ENCODE data around the gene CUX1. TPM values are rescaled to one million over a fixed set of nuclear protein-coding genes. Genes with fewer than 3 reads are reported as not detected.

CUX1 gene
- total and polyA plus RNA-seq, 10 of the 15 experiments (the other 5 are each of a cell fraction or from before 2014, with no cell fraction given), result 6.1 to 48.6 (median 25.9) TPM

DNA sequence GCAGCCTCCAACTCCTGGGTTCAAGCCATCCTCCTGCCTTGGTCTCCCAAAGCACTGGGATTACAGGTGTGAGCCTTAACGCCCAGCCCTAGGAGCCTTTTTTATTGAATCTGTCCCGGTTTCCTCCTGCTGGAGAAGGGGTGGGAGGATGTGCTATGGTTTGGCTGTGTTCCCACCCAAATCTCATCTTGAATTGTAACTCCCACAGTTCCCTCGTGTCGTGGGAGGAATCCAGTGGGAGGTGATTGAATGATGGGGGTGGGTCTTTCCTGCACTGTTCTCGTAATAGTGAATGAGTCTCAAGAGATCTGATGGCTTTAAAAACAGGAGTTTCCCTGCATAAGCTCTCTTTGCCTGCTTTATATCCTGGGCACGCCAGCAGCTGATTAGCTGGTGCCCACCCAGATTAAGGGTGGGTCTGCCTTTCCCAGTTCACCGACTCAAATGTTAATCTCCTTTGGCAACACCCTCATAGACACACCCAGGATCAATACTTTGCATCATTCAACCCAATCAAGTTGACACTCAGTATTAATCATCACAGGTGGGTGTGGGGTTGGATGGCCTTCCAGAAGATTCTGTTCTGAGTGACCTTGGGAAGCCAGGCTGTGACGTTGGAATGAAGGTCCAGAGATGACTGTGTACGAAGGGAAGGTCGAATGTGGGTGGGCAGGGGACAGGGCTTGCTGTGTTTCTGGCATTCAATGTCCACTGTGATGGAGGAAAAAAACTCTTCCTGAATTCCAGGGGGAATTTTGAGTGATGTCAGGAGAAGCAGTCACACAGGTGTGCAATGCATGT, 33.8 kb upstream of the CUX1 start (continued):
- TF ChIP-seq REST (IDR thresholded peaks at IDR 0.05; ENCODE audit: low read depth, low read length) (no peak), TBL1XR1 (IDR thresholded peaks at IDR 0.05; ENCODE audit: low read depth, low read length) (no peak), JUND (IDR thresholded peaks at IDR 0.05; ENCODE audit: low read depth, low read length) (no peak), POLR2AphosphoS2 (IDR thresholded peaks at IDR 0.05; ENCODE audit: low read depth, low read length) (no peak)

- H3K36me3 ChIP-seq (ENCODE audit: control insufficient read depth in 2 of 2, insufficient read depth in 2 of 2, low read length in 1 of 2), result no peaks in the 10 kb centered on the region
- CTCF ChIA-PET, result interaction anchor here (1.1 kb wide), 1 partner anchor 299 kb away, joined by 3 read pairs; no protein-coding TSS in a partner anchor
- H3K9me3 ChIP-seq (replicated peaks; ENCODE audit: control insufficient read depth, insufficient read depth, low read length), result no peaks in the 10 kb centered on the region; the same call in 1 of the 3 replicates
- H2AFZ ChIP-seq (ENCODE audit: control insufficient read depth, low read depth, low read length), result no peak overlapping the region; the same call in 1 of the 2 replicates
- POLR2A ChIA-PET, result interaction anchor here (0.6 kb wide), 1 partner anchor 1012 kb away, joined by 7 read pairs; no protein-coding TSS in a partner anchor
- in situ Hi-C loops (cut with MboI), result no loop called here
- no peak overlapping the region for H3K4me2 ChIP-seq (ENCODE audit: control insufficient read depth, insufficient read depth)
- H3K9ac ChIP-seq (ENCODE audit: control insufficient read depth, insufficient read depth, low read length), result no peak overlapping the region
- H3K79me2 ChIP-seq (ENCODE audit: control insufficient read depth, insufficient read depth, low read length), result no peaks in the 10 kb centered on the region
- no peak overlapping the region for H3K4me3 ChIP-seq
- RAD21 ChIA-PET (ENCODE audit: unreplicated experiment), result no interaction called here
- WGBS (ENCODE audit: insufficient coverage, insufficient replicate concordance, low lambda C conversion rate, missing lambda C conversion rate), result 34% methylated on average over 21 of the region's 21 CpGs
- peak; percentile 30; the same call in 2 of the 3 replicates for ATAC-seq
- no TSS peak for BruUV-seq (replicated peaks)
- H3K4me1 ChIP-seq (ENCODE audit: control insufficient read depth, insufficient read depth, low read length), result no peaks in the 10 kb centered on the region
- peaks cover 0 to 3% of the 10 kb centered on the region in 2 experiments; a peak in 1 of 4 replicates for H3K27me3 ChIP-seq (replicated peaks in 1 of 2; ENCODE audit: control insufficient read depth in 2 of 2, insufficient read depth in 2 of 2, low read length in 1 of 2)
- H3K27ac ChIP-seq (ENCODE audit: control insufficient read depth, insufficient read depth), result no peak overlapping the region
- intact Hi-C loops (cut with micrococcal nuclease; ENCODE audit: unreplicated experiment), result no loop called here
- SMC1A ChIA-PET (ENCODE audit: uncharacterized antibody, unreplicated experiment), result no interaction called here
- FAIRE-seq, result no peak
- no peaks in the 10 kb centered on the region for H4K20me1 ChIP-seq (ENCODE audit: control insufficient read depth, insufficient read depth)
- no peak for DNase-seq (ENCODE audit: low read depth, low spot score)
- TF ChIP-seq, protein P1, sequence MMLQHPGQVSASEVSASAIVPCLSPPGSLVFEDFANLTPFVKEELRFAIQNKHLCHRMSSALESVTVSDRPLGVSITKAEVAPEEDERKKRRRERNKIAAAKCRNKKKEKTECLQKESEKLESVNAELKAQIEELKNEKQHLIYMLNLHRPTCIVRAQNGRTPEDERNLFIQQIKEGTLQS (IDR thresholded peaks at IDR 0.05; ENCODE audit: borderline replicate concordance, extremely low read depth, low read depth, low read length), result no peak
- no peak for TF ChIP-seq EED (IDR thresholded peaks at IDR 0.05; ENCODE audit: low read depth)
- no peak for TF ChIP-seq RBBP5 (conservative IDR thresholded peaks at IDR 0.05)
- no peak for TF ChIP-seq FOS (IDR thresholded peaks at IDR 0.05; ENCODE audit: borderline replicate concordance, extremely low read depth, insufficient read length)
- no peak for TF ChIP-seq IRF4 (IDR thresholded peaks at IDR 0.05; ENCODE audit: low read depth, low read length)
- no peak for TF ChIP-seq CEBPB (IDR thresholded peaks at IDR 0.05; ENCODE audit: borderline replicate concordance in 1 of 2, low read depth in 2 of 2, low read length in 2 of 2)
- TF ChIP-seq, protein P2, sequence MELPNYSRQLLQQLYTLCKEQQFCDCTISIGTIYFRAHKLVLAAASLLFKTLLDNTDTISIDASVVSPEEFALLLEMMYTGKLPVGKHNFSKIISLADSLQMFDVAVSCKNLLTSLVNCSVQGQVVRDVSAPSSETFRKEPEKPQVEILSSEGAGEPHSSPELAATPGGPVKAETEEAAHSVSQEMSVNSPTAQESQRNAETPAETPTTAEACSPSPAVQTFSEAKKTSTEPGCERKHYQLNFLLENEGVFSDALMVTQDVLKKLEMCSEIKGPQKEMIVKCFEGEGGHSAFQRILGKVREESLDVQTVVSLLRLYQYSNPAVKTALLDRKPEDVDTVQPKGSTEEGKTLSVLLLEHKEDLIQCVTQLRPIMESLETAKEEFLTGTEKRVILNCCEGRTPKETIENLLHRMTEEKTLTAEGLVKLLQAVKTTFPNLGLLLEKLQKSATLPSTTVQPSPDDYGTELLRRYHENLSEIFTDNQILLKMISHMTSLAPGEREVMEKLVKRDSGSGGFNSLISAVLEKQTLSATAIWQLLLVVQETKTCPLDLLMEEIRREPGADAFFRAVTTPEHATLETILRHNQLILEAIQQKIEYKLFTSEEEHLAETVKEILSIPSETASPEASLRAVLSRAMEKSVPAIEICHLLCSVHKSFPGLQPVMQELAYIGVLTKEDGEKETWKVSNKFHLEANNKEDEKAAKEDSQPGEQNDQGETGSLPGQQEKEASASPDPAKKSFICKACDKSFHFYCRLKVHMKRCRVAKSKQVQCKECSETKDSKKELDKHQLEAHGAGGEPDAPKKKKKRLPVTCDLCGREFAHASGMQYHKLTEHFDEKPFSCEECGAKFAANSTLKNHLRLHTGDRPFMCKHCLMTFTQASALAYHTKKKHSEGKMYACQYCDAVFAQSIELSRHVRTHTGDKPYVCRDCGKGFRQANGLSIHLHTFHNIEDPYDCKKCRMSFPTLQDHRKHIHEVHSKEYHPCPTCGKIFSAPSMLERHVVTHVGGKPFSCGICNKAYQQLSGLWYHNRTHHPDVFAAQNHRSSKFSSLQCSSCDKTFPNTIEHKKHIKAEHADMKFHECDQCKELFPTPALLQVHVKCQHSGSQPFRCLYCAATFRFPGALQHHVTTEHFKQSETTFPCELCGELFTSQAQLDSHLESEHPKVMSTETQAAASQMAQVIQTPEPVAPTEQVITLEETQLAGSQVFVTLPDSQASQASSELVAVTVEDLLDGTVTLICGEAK (IDR thresholded peaks at IDR 0.05; ENCODE audit: borderline replicate concordance), result no peak
- no peak for TF ChIP-seq SP1 (IDR thresholded peaks at IDR 0.05; ENCODE audit: low read depth, low read length)
These were observed 32.9 kb upstream of the CUX1 start for GRCh38 chr7:101784292-101785127.
